Testis (tissue), 3 donors: ENCODE measurements around the gene SORD. TPM values are rescaled to one million over a fixed set of nuclear protein-coding genes. Genes with fewer than 3 reads are reported as not detected.
"Not testable (repeated sequence)": the region's sequence is repeated elsewhere in the genome, so short reads cannot be mapped to it uniquely, and the experiment has no call there.

ENCODE experiments used
- DNase-seq: peaks from one replicate; pipeline ENCODE4 v3.0.0-alpha.2; 2019
- H3K27ac ChIP-seq, 2 donors: fragments of 200-600 bp; sonication (generic); one replicate each; pipeline ENCODE4 v1.5.1; 2019
- H3K27me3 ChIP-seq: fragments of 200-600 bp; sonication (generic); one replicate; pipeline ENCODE4 v1.5.1; 2019
- H3K36me3 ChIP-seq: fragments of 200-600 bp; sonication (generic); one replicate; pipeline ENCODE4 v1.5.1; 2017; ENCODE audit warnings: low read depth; ENCODE audit errors: missing control alignments
- H3K4me1 ChIP-seq: fragments of 200-600 bp; sonication (generic); one replicate; pipeline ENCODE4 v1.5.1; 2019
- H3K4me3 ChIP-seq, 2 donors: fragments of 200-600 bp; sonication (generic); one replicate each; pipeline ENCODE4 v1.5.1; 2017 to 2019
- H3K9me3 ChIP-seq: fragments of 200-600 bp; sonication (generic); one replicate; pipeline ENCODE4 v1.5.1; 2017
- POLR2A ChIP-seq: fragments of 450-650 bp; IDR thresholded peaks from one replicate; pipeline ENCODE4 v1.6.1; 2017; ENCODE audit warnings: antibody characterized with exemption, mild to moderate bottlenecking, moderate library complexity
- WGBS, 2 donors: methylation state at CpG; one replicate each; pipeline ENCODE4 v1.1.5; 2018; 5-methylcytosine and 5-hydroxymethylcytosine counted together
- intact Hi-C: fragments of 100-400 bp; cut with DNase I; formaldehyde crosslinking; loops from one replicate; pipeline ENCODE4 v1.15.1; 2023; ENCODE audit warnings: low total_unique reads
- polyA plus RNA-seq: library from polyadenylated mRNA; stranded (reverse); fragments of 350-450 nt; fragmentation: Illumina TruSeq; extraction: RNeasy Lipid Tissue Mini Kit (QIAGEN cat#74804); gene quantifications from one replicate; pipeline ENCODE4 v1.2.3, GENCODE V29; 2014; ENCODE audit warnings: low read depth, low replicate concordance; ENCODE audit not compliant: insufficient read depth
- total RNA-seq, 2 donors: library from RNA; depleted of rRNA; stranded (reverse); fragments of >200 nt; gene quantifications; one replicate each; pipeline ENCODE4 v1.2.3, GENCODE V29; 2016
- TF ChIP-seq, protein P1 (sequence below), 3 experiments: fragments of 450-650 bp in 2 of 3; fragments of 200-600 bp in 1 of 3; sonication (generic) in 1 of 3; IDR thresholded peaks; one replicate each; pipeline ENCODE4 v1.5.1; 2016 to 2019; ENCODE audit warnings: antibody characterized with exemption in 3 of 3, mild to moderate bottlenecking in 2 of 3, moderate library complexity in 1 of 3

SORD gene
- total and polyA plus RNA-seq, 3 donors from 2014 or later, result 21.4 to 34.1 (median 33.7) TPM

DNA sequence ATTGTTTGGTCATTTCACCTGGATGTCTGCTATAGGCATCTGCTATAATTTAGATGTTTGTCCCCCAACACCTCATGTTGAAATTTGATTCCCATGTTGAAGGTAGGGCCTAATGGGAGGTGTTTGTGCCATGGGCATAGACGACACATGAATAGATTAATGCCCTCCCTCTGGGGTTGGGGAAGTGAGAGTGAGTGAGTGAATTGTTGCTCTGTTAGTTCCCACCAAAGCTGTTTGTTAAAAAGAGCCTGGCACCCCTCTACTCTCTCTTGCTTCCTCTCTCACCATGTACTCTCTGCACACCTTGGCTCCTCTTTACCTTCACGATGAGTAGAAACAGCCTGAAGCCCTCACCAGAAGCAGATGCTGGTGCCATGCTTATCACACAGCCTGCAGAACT is 23.9 kb upstream of the SORD start:
- TF ChIP-seq, protein P1, sequence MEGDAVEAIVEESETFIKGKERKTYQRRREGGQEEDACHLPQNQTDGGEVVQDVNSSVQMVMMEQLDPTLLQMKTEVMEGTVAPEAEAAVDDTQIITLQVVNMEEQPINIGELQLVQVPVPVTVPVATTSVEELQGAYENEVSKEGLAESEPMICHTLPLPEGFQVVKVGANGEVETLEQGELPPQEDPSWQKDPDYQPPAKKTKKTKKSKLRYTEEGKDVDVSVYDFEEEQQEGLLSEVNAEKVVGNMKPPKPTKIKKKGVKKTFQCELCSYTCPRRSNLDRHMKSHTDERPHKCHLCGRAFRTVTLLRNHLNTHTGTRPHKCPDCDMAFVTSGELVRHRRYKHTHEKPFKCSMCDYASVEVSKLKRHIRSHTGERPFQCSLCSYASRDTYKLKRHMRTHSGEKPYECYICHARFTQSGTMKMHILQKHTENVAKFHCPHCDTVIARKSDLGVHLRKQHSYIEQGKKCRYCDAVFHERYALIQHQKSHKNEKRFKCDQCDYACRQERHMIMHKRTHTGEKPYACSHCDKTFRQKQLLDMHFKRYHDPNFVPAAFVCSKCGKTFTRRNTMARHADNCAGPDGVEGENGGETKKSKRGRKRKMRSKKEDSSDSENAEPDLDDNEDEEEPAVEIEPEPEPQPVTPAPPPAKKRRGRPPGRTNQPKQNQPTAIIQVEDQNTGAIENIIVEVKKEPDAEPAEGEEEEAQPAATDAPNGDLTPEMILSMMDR (IDR thresholded peaks at IDR 0.05), result no peak
- no peak for TF ChIP-seq POLR2A
- intact Hi-C loops, result no loop called here
- Histone ChIP-seq H3K4me3 (no peak overlapping the region), H3K4me1 (no peaks in the 10 kb centered on the region), H3K27me3 (no peaks in the 10 kb centered on the region), H3K9me3 (no peaks in the 10 kb centered on the region), H3K27ac (no peak overlapping the region), H3K36me3 (no peaks in the 10 kb centered on the region)
- 81 to 88% methylated on average over 2 of the region's 2 CpGs for WGBS, 2 donors
- DNase-seq, result no peak

DNA sequence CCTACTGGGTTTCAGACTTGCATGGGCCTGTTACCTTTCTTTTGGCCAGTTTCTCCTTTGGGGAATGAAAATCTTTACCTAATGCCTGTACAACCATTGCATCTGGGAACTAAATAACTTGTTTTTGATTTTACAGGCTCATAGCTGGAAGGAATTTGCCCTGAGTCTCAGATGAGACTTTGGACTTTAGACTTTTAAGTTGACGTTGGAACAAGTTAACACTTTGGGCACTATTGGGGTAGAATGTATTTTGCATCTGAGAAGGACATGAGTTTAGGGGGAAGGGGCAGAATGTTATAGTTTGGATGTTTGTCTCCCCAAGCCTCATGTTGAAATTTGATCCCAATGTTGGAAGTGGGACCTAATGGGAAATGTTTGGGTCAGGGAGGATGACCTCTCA is 21.8 kb upstream of the SORD start:
- WGBS, 2 donors, result 65 to 67% methylated on average over 1 of the region's 1 CpG
- not testable (repeated sequence) for H3K27me3 ChIP-seq, H3K27ac ChIP-seq

DNA sequence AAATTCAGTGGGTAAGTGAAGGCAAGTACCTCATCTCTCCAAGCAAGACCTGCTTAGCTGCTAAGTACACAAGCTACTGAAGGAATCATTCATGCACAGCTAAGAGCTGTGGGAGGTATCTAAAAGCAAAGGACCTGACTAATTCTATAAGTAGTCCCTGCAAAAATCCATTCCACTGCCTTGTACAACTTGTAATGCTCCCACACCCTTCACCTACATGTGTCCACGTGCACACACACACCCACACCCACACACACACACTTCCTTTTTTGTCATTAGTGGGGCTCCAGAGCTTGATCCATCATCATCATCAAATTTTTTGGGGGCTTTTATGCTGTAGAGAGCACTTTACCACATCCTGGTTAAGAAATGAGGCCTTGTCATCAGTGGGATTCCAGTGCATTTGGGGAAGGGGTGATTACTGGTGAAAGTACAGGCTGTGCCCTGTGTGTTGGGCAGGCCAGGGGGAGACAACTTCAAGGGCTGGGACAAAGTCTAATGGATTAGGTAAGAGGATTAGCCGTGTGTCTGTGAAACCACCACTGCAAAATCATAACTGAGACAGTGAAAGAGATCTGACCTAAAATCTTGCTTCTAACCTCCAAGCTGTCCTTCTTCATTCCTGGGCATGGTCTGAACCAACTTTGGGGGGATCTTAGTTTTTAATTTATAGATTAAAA is 19.1 kb upstream of the SORD start:
- H3K27me3 ChIP-seq, H3K4me1 ChIP-seq, H3K27ac ChIP-seq, DNase-seq, H3K36me3 ChIP-seq, H3K9me3 ChIP-seq, intact Hi-C loops, H3K4me3 ChIP-seq: not testable (repeated sequence)
- WGBS, 2 donors, result 81 to 88% methylated on average over 2 of the region's 2 CpGs

More for the DNA sequence above, 21.8 kb upstream of the SORD start:
- H3K4me1 ChIP-seq, intact Hi-C loops, DNase-seq, H3K4me3 ChIP-seq, H3K9me3 ChIP-seq, H3K36me3 ChIP-seq: not testable (repeated sequence)

DNA sequence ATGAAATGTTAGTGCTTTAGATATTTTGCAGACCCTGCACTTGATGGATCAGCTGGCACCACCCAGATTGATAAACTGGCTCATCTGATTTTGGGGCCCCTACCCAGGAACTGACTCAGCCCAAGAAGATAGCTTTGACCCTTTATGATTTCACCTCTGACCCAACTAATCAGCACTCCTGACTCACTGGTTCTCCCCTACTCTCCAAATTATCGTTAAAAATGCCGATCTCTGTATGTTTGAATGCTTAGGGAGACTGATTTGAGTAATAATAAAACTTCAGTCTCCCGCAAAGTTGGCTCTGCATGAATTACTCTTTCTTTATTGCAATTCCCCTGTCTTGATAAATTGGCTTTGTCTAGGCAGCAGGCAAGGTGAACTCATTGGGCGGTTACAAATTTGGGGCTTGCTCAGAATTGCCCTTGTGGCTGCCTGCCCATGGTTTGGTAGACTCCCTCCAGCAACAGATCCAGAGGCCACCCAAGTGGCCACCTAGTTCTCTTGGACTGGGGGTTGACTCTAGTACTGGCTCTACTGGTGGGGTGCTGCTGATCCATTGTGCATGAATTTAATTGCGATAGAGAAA is 18.3 kb upstream of the SORD start:
- H3K4me3 ChIP-seq, intact Hi-C loops, H3K27me3 ChIP-seq, H3K9me3 ChIP-seq, H3K4me1 ChIP-seq, DNase-seq, H3K36me3 ChIP-seq, H3K27ac ChIP-seq: not testable (repeated sequence)
- WGBS, 2 donors, result 86 to 90% methylated on average over 4 to 5 of the region's 5 CpGs

DNA sequence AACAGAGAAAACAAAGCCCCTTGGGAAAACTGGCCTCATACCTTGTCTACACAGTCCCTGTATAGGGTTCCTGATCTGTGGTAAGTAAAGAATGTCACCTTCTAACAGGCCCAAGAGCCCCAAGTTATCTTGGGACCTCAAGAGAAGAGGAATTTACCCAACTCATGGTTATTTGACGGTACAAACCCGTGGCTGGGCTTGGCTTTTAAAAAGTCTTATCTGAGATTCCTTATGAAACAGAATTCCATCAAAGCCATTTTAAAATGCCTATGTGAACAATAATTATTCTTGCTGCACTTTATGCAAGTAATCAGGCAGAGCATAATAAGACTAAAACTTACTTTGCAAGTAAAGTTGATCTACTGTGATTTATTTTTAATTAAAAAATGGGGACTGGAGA is 13.9 kb upstream of the SORD start:
- no peak for DNase-seq

DNA sequence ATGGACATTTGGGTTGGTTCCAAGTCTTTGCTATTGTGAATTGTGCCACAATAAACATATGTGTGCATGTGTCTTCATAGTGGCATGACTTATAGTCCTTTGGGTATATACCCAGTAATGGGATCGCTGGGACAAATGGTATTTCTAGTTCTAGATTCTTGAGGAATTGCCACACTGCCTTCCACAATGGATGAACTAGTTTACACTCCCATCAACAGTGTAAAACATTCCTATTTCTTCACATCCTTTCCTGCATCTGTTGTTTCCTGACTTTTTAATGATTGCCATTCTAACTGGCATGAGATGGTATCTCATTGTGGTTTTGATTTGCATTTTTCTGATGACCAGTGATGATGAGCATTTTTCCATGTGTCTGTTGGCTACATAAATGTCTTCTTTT is 7.9 kb upstream of the SORD start:
- H3K4me1 ChIP-seq, intact Hi-C loops, H3K36me3 ChIP-seq, H3K27me3 ChIP-seq, DNase-seq, H3K9me3 ChIP-seq, H3K27ac ChIP-seq, H3K4me3 ChIP-seq: not testable (repeated sequence)
- 83 to 92% methylated on average over 1 of the region's 1 CpG for WGBS, 2 donors

More for the DNA sequence above, 13.9 kb upstream of the SORD start:
- intact Hi-C loops, result no loop called here
- no peaks in the 10 kb centered on the region for H3K27me3 ChIP-seq
- H3K36me3 ChIP-seq, result no peaks in the 10 kb centered on the region
- TF ChIP-seq POLR2A, result no peak
- TF ChIP-seq, protein P1 (IDR thresholded peaks at IDR 0.05), result no peak
- H3K4me1 ChIP-seq, result no peaks in the 10 kb centered on the region
- no peak overlapping the region for H3K4me3 ChIP-seq
- 75 to 88% methylated on average over 2 of the region's 2 CpGs for WGBS, 2 donors
- H3K9me3 ChIP-seq, result no peaks in the 10 kb centered on the region
- H3K27ac ChIP-seq, result no peak overlapping the region

DNA sequence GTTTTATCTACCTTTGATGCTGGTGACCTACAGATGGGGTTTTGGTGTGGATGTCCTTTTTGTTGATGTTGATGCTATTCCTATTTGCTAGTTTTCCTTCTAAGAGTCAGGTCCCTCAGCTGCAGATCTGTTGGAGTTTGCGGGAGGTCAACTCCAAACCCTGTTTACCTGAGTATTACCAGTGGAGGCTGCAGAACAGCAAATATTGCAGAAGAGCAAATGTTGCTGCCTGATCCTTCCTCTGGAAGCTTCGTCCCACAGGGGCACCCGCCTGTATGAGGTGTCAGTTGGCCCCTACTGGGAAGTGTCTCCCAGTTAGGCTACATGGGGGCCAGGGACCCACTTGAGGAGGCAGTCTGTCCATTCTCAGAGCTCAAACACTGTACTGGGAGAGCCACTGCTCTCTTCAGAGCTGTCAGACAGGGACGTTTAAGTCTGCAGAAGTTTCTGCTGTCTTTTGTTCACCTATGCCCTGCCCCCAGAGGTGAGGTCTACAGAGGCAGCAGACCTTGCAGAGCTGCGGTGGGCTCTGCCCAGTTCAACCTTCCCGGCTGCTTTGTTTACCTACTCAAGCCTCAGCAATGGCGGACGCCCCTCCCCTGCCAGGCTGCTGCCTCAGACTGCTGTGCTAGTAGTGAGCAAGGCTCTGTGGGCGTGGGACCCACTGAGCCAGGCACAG is 2.6 kb upstream of the SORD start:
- DNase-seq, H3K9me3 ChIP-seq, H3K27ac ChIP-seq, H3K36me3 ChIP-seq, H3K27me3 ChIP-seq, H3K4me3 ChIP-seq, intact Hi-C loops: not testable (repeated sequence)
- 88 to 89% methylated on average over 8 to 9 of the region's 9 CpGs for WGBS, 2 donors
- peaks cover 11% of the 10 kb centered on the region for H3K4me1 ChIP-seq

DNA sequence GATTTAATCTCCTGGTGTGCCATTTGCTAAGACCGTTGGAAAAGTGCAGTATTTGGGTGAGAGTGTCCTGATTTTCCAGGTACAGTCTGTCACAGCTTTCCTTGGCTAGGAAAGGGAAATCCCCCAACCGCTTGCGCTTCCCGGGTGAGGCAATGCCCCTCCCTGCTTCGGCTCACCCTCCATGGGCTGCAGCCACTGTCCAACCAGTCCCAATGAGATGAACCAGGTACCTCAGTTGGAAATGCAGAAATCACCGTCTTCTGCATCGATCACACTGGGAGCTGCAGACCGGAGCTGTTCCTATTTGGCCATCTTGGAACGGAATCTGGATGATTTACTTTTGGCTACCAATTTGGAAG is 2.1 kb upstream of the SORD start:
- H3K9me3 ChIP-seq, DNase-seq, H3K27me3 ChIP-seq, intact Hi-C loops, H3K36me3 ChIP-seq, H3K27ac ChIP-seq, H3K4me3 ChIP-seq: not testable (repeated sequence)
- WGBS, 2 donors, result 95 to 97% methylated on average over 4 to 9 of the region's 9 CpGs
- H3K4me1 ChIP-seq, result peaks cover 11% of the 10 kb centered on the region
